HG02870 (cell line): ENCODE data around the gene UNC13D.
"Not testable (repeated sequence)": the region's sequence is repeated elsewhere in the genome, so short reads cannot be mapped to it uniquely, and the experiment has no call there.

Experiments used
- ATAC-seq: cut with Tn5 transposase; IDR thresholded peaks from one replicate; pipeline ENCODE4 v1.9.1; 2021; ENCODE audit warnings: mild to moderate bottlenecking, moderate library complexity; ENCODE audit not compliant: unreplicated experiment

The UNC13D gene

DNA sequence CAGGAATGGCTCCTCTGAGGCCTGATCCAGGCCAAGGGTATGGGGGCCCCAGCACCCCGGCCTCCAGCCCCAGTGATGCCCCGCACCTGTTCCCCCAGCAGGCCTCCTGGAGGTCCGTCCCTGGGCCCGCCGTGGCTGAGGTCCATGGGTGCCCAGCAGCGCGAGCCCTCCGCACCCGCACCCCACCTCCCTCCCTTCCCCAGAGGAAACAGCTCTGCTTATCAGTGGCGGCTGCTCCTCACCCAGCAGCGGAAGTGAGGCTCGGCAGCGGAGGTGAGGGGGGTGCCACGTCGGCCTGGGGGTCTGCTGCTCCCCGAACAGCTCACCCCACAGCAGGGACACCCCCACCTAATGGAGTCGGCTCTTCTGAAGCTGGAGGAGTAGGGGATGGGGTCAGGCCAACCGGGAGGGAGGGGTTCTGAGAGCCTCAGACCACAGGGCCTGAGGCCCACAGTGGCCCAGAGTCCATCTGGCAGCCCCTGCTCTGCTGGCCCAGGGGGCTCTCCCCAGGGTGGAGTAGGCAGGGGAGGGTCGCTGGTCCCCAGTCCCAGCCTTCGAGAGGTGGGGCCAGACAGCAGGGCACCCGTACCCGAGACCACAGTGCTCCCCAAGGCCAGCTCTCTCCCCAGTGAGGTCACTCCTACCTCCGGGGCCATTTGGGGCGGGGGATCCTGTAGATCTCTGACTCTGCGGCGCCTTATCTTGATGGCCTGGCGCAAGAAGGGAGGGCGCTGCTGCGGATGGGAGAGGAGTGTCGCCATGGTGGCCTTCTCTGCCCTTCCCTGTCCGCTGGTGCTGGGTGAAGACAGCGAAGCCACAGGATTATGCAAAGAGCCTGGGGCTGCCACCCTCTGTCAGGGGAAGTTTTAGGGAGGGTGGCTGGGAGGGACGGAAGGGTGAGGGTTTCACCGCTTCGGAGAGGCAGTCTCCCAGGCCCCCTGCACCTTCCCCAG, at the start of gene UNC13D:
UNC13D (minus strand) TSS at position 828 of the 953 bp plus-strand sequence; CDS start at position 761, 67 bp downstream.
- ATAC-seq = no peak

DNA sequence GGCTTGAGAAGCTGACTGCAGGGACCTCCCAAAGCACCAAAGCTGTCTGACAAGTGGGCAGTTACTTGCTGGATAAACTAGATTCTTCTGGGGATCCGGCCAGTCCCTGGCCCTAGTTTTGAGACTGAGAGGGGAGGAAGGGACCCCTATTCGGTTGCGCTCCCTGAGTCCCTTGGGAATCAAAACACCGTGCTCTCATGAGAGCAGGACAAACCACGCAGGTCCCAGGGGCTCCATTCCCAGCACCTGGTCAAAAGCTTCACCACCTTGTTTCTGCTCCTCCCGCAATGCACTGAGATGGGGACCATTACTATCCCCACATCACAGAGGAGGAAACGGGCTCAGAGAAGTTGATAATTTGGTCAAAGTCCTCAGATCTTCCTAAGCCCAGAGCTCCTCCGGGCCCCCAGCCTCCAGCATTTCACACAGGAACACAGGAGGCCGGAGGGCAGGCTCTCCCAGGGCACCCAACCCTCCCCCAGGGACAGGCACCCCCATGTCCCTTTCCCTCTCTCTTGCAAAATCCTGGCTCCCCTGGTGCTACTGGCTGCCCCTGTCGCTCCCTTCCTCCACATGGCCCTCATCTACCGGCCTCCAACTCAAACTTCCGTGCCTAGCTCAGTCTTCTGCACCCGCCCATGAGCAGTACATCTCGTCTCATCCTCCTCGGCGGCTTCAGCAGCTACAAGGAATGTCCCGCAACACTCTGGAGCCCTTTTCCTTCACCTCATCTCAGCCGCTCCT, 49.3 kb upstream of the UNC13D start:
- ATAC-seq = no peak

DNA sequence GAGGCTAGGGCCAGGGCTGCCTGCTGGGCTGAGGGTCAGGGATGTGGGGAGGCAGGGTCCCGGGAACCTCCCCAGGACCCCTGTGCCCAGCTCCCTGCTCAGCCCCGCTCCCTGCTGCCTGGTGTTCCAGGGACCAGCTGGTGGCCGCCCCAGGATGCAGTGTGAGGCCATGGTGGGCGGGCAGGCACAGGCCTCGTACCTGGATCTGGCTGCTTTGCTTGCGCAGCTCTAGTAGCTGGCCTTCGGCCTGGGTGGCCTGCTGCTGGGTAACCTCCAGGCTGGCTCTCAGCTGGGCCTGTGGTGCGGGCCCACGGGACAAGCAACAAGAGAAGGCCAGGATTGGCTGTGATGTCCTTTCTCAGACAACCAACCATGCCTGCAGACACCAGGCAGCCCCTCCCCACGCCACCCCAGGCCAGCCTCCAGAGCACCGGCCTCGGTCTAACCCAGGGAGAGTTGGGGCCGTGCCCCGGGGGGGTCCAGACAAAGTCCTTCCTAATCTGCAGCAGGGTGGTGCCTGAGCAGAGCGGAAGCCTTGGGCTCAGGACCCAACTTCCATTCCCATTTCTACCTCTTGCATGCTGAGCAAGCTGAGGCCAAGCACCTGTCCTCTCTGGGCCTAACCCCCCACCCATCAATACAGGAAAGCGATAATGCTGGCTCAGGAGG, 48.5 kb upstream of the UNC13D start:
- no peak for ATAC-seq

DNA sequence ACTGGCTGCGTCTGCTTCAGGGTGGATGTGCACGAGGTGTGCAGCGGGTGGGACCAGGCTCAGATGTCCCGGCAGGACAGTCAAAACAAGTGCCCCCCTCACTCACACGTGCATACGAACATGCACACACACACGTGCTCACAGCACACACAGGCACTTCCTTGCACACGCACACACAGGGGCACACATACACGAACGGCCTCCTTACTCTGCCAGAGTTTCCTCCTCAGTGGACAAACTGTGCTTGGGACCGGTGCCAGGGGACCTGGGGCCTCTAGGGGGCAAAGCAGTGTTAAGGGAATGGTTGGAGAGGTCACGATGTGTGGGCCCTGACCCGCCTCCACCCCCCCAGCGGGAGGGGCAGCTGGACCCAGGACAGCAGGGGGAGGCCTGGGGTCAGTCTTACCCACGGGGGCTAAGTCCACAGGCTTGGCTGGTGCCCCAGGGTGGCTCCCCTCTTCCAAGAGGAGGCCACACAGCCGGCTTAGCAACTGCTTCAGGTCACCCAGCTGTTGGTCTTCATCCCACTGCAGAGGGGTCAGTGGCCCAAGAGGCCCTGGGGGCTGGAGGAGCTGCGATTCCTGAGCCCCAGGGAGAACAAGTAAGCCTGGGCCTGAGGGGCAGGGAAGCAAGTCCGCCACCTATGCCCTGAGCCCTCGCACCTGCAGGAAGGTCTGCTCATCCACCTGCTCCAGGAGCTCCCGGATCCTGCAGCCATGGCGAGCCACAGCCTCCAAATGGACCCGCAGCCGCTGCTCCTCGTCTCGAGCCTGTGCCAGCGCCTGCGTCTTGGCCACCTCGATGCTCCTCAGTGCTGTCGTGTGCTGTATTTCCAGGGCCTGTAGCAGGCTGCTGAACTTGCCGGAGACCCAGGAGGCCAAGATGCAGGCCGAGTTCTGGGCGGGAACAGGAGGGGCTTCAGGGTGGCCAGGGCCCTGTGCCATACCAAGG, 47.7 kb upstream of the UNC13D start:
- ATAC-seq = no peak

DNA sequence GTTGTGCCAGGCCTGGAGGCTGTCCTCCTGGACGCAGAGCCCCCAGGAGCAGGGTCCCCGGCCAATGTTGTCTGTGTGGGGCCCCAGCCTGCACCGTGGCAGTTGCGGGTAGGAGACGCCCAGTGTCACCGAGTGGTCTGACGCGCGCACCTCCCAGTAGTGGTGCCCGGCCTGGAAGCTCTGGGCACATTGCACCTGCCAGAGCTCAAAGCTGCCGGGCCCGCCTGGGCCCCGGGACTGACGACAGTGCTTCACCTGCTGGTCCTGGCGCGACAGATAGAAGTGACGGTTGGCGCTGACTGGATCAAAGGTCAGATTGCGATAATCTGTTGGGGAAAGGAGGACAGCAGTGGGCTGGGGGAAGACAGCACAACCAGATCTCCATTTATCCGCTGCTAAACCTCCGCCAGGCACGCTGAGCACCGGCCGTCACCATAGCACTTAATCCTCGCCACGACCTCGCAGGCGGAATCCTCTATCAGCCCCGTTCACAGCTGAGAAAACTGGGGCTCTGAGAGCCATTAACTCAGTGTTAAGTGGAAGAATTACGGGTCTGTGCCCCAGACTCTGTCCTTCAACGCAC, 46.9 kb upstream of the UNC13D start:
- no peak for ATAC-seq

DNA sequence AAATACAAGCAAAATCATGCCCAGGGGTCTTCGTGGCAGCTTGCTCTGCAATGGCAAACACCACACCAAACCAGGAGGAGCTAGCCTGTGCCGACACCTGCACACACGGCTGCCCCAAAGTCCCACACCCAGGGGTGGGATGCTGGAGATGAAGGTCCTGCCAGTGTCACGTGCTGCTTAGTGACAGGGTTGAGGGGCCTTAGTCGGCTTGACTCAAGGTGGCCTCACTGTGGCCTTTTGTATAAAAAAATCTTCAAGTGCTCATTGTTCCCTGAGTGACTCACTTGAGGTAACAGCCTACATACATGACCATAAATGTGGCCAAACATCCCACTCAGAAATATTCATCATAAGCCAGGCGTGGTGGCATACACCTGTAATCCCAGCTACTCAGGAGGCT, 45.2 kb upstream of the UNC13D start:
- ATAC-seq = no peak

DNA sequence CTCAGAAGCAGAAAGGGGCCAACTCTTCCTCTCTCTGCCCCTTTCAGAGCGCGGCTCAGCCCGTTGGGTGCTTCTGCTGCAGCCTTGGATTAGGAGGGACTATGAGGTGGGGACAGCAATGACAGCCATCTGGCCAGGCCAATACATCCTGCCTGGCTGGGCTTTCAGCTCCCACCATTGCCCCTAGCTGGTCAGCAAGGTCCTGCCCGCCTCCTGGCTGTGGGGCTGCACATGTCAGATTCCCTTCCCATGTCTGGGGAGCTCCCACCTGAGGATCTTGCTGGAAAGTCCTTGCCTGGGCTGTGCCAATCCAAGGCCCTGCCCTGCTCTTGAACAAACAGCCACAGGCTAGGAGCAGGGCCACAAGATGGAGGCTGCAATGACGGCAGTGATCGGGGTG, 44.3 kb upstream of the UNC13D start:
- no peak for ATAC-seq

DNA sequence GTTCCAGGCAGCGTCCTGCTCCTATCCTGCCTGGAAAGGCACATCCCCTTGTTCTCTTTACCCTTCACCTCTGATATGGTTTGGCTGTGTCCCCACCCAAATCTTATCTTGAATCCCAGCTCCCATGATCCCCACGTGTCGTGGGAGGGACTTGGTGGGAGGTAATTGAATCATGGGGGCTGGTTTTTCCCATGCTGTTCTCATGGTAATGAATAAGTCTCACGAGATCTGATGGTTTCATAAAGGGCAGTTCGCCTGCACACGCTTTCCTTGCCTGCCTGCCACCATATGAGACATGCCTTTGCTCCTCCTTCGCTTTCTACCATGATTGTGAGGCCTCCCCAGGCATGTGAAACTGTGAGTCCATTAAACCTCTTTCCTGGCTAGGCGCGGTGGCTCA, 41.7 kb upstream of the UNC13D start:
- not testable (repeated sequence) for ATAC-seq

DNA sequence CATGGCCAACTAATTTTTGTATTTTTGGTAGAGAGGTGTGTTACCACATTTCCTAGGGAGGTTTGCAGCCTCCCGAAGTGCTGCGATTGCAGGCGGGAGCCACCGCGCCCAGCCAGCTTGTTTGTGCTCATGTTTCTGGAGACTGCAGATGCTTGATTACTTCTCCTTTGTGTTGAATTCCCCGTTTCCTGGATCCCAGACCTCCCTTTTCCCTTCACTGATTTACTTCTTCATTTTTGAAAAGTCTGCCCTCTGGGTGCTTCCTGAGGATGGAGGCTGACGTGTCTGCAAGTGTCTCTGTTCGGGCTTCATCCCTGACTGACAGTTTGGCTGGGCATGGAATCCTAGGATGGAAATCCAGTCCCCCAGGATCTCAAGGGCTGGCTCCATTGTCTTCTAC, 41.2 kb upstream of the UNC13D start:
- no peak for ATAC-seq

DNA sequence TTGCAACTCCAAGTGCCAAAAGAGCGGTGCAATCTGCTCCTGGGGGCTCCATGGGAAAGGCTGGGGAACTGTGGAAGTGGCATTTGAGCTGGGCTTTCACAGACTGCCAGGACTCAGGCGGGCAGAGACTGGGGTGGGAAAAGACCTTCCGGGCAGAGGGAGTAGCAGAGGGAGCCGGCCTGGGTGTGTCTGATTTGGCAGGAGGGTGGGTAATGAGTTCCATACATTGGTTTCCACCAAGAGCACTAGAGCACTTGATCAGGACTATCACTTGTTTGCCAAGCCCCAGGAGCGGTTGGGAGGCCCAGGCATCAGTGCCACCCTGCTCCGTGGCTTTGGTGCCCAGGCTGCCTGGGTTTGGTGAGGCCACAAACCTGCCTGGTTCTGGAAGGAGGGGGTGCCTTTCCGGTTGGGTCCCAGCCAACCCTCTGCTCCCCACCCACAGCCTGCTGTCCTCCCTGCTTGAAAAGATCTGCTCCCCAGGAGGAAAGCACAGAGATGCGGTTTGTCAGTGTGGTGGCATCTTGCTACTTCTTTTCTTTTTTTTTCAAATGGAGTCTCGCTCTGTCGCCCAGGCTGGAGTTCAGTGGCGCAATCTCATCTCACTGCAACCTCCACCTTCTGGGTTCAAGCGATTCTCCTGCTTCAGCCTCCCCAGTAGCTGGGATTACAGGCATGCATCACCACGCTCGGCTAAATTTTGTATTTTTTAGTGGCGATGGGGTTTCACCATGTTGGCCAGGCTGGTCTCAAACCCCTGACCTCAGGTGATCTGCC, 37.7 kb upstream of the UNC13D start:
- no peak for ATAC-seq

DNA sequence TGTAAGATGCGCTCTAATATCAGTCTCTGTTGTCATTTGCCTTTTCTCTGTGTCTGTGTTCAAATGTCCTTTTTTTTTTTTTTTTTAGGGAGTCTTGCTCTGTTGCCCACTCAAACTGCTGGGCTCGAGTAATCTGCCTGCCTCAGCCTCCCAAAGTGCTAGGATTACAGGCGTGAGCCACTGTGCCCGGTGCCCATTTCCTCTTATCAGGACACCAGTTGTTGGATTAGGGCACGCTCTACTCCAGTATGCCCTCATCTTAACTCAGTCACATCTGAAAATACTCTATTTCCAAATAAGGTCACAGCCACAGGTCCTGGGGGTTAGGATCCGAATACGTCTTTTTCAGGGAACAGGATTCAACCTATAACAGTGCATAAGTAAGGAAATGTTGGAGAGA, 36.1 kb upstream of the UNC13D start:
- no peak for ATAC-seq

DNA sequence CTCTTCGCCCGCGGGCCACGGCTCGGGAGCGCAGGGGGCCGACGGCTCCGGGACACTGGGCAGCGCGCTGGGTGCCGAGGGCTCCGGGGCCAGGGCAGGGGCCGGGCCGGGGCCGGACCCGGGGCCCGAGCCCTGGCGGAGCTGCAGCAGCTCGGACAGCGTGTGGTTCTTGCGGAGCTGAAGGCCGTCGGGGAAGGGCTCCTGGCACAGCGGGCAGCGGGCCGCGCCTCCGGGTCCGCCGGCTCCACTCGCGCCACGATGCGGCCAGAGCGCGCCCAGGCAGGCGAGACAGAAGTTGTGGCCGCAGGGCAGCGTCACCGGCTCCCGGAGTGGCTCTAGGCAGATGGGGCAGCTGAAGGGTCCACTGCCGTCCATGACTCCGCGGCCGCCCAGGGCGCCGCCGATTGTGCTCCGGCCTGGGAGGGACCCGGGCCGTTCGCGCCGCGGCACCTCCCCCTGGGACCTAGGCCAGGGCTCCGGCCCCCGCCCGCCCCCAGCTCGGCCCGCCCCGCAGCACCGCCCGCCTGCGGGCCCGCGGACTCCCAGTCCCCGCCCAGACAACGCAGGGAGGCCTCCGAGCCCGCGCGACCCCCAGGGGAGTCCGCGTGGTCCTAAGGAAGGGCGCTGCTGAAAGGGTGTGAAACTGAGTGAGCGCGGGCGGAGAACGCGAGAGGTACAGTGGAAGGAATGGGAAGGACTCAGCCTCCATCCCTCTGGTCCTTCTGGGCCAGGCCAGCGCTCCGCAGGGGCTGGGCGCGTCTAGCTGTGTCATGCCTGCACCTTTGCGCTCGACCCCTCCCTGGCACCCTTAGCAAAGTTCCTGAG, 34.2 kb upstream of the UNC13D start, which contains the start of gene TRIM47:
TRIM47 (minus strand) TSS at position 408 of the 825 bp plus-strand sequence; CDS start at position 375, 33 bp downstream.
- ATAC-seq = no peak

DNA sequence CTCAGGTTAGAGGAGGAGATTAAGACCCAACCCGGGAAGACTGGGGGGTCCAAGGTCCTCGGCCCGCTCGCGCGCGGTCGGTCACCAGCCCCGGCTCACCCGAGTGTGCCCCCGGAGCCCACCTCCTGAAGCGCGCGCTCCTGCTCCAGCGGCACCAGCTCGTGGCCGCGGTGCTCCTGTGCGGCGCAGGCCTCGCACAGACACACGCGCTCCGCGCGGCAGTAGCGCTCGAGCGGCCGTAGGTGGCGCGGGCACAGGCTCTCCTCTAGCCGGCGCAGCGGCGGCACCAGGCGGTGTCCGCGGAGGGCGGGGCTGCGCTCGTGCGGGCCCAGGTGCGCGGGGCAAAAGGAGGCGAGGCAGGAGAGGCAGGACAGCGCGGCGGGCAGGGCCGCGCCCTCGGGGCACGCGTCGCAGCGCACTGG, 33.6 kb upstream of the UNC13D start:
- no peak for ATAC-seq

DNA sequence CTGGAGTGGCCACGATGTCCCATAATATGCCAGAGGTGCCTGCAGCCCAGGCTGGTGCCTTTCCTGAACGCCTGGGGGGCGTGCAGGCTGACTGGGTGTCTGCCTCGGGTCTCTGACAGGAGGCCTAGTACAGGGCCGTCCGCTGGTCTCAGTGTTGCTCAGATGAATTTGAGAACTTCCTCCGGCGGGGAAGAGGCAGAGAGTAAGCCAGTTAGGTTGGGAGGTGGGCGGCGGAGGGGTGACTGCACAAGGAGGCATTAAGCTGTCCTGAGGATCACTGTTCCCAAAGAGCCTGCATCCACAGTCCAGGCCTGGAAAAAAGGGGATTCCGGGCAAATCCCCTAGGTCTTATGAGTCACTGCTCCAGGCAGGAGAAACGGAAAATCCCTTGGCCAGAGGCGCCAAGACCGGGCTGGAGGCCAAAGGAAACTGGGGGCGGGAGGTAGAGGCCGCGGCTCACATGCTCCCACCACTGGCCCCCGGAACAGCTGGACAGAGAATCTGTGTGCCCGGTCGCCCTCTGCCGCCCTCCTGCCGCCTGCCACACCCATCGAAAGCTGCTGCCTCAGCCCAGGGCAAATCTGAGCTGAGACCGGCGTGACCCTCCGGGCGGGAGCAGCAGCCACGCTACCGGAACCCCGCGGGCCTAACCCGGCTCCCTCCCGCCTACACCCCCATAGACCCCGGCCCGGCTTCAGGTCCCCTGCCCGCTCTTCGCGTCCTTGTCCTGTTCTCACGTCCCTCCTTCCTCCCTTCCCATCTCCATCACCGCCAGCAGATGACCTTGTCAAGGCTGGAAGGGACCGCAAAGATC, 32.9 kb upstream of the UNC13D start:
- ATAC-seq = no peak

DNA sequence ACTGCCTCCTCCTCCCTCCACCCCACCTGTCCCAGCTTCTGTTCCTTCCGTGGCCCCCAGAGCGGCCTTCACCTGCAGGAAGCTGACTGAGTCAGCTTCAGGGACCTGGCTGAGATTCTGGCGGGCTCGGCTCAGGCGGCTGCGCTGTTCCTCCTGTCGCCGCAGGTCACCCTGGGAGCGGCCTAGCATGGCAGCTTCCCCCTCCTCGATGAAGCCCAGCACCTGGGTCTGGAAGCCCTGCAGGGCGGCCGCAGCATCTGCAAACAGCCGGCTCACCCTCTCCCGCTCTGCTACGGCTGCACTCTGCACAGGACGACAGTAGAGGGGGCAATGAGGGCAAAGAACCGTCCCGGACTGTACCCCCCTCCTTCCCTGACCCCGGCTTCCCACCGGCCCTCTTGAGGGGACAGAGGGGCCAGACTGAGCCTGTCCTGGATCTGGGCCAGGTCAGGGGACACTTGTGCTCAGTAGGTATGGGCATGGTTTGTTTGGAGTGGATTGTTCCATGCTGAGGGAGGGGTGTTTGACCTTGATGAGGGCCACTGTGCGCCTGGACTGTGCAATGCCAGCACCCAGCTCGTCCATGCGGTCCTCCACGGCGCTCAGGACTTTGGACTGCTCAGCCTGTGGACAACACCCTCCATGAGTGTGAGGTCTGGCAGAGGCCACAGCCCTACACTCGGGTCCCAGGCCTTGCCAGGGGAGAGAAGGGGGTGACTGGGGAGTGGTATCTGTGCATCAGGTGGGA, 32.2 kb upstream of the UNC13D start:
- ATAC-seq = no peak

DNA sequence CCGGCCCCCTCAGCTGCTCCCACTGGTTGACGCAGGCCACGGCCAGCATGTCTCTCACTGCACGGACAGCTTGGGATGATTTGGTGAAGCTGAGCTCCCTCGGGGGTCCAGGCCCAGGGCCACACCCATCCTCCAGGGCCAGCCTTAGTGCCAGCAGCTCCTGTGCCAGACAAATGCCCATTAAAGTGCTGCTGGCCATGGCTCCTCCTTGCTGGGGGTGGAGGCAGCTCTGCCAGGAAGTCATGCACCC, 31.7 kb upstream of the UNC13D start:
- no peak for ATAC-seq
